HG03558 (cell line): Measurements from ENCODE around the gene GLUD1.
"Not testable (repeated sequence)": the region's sequence is repeated elsewhere in the genome, so short reads cannot be mapped to it uniquely, and the experiment has no call there.

Experiments
- ATAC-seq: cut with Tn5 transposase; IDR thresholded peaks from one replicate; pipeline ENCODE4 v1.9.1; 2021; ENCODE audit warnings: moderate number of reproducible peaks; ENCODE audit not compliant: unreplicated experiment; ENCODE audit errors: extremely low read depth

The GLUD1 gene

GRCh38 chr10:87094373-87095235 lies at the start of gene GLUD1, which contains the start of gene SHLD2:
GLUD1 (minus strand) TSS chr10:87094843; CDS start chr10:87094769, 74 bp downstream.
SHLD2 (plus strand) TSS chr10:87095206; CDS start chr10:87151355, 56,149 bp downstream.
- peak; percentile 47 for ATAC-seq

- ATAC-seq: not testable (repeated sequence)
Measured at GRCh38 chr10:87143109-87143418, 48.4 kb upstream of the GLUD1 start.

DNA sequence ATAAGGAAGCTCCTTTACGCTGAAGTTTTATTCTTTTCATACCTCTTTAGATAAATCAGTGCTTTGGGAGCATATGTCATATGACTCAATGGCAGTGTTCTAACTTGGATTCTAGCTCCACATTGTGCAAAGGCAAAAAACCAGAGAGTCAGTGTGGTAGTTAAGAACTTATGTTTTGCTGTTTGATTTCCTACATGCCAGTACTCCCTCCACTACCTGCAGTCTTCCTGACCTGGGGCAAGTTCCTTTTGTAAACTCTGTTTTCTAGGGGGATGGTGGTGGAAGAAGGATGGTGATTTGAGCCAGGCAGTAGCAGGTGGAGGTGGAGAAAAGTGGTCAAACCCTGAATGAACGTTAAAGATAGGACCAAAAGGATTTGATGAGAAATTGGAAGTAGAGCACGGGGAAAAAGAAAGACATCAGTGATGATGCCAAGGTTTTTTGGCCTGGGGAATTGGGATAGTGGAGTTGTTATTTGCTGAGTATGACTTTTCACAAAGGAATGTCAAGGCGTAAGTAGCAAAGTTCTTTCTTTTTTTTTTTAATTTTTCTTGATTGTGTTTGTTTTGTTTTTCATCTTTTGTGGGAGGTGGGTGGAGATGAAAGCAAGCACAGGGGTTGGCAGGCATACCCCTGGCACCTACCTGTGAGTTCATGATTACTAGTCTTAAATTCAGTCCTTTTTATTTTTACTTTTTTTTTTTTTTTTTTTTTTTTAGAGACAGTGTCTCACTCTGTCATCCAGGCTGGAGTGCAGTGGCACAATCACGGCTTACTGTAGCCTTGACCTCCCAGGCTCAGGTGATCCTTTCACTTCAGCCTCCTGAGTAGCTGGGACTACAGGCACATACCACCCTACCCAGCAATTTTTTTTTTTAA lies 47.8 kb upstream of the GLUD1 start:
- not testable (repeated sequence) for ATAC-seq

GRCh38 chr10:87137478-87137877 lies 42.8 kb upstream of the GLUD1 start:
- ATAC-seq: not testable (repeated sequence)

GRCh38 chr10:87134440-87134839 lies 39.8 kb upstream of the GLUD1 start:
- not testable (repeated sequence) for ATAC-seq

GRCh38 chr10:87133936-87134335 lies 39.3 kb upstream of the GLUD1 start:
- not testable (repeated sequence) for ATAC-seq

GRCh38 chr10:87132176-87132575 lies 37.5 kb upstream of the GLUD1 start:
- not testable (repeated sequence) for ATAC-seq

DNA sequence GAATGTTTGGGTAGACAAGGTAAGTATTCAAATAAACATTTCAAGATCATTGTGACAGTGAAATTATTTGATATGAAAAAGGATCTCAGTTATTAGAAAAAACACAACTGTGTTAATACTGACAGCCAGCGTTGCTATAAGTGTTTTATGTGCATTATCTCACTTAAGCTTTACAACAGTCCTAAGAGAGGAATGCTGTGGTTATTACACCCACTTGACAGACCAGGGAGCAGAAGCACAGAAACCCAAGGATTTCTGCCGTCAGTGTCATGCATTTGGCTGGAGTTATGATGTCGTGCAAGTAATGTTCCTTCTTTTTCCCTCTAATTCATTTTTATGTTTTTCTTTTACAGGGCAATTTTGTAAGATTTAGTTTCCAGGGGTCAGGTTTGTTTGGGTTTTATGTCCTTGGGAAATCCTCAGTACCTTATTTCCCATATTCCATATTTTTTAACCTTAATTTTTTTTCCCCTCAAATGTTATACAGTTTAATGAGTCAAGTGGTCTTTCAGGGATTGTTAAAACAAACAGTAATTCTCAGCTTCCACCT lies 33.0 kb upstream of the GLUD1 start:
- not testable (repeated sequence) for ATAC-seq

GRCh38 chr10:87127048-87127447 lies 32.4 kb upstream of the GLUD1 start:
- ATAC-seq: not testable (repeated sequence)

- not testable (repeated sequence) for ATAC-seq
Measured at GRCh38 chr10:87123351-87123750, 28.7 kb upstream of the GLUD1 start.

DNA sequence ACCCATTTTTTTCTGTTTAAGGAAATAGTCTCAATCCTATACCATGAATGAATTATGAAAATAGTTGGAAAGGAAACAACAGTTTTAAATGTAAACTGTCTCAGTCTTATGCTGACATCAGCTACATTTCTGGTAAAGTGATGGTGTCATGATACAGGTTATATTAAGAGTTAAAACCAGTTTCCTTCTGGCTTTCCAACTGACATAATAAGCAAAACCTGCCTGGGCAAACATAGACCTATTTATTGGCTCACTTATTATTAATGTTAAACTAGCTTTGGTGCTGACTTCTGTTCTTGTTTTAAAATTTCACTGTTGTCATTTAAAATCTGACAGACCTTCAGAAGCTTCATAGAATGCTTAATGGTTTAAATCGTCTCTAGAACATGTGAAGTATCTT lies 24.4 kb upstream of the GLUD1 start:
- not testable (repeated sequence) for ATAC-seq

GRCh38 chr10:87118122-87118521 lies 23.5 kb upstream of the GLUD1 start:
- ATAC-seq: not testable (repeated sequence)

DNA sequence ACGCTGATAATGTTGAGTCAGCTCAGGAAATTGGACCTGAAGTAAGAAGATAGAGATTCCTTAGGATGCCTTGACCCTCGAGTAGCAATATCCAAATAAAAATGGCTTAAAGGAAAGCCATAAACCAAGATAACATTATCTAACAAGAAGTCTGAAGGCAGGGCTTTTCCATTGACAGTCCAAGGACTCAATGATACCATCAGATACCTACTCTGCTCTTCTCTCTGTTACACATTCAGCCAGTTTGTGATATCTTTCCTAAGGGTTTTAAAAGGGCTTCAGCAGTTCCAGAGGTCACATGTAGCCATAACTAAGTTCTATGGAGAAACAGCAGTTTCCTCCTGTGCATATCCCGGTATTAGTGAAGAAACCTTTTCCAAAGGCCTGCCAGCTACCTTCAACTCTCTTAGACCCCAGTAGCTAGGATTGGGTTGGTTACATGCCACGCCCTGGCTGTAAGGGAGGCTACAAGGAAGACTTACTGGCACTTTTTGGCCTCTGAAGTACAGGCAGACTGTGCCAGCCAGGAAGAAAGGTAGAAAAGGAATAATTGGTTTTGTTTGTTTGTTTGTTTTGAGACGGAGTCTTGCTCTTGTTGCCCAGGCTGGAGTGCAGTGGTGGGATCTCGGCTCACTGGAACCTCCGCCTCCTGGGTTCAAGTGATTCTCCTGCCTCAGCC lies 10.9 kb upstream of the GLUD1 start:
- ATAC-seq: no peak

DNA sequence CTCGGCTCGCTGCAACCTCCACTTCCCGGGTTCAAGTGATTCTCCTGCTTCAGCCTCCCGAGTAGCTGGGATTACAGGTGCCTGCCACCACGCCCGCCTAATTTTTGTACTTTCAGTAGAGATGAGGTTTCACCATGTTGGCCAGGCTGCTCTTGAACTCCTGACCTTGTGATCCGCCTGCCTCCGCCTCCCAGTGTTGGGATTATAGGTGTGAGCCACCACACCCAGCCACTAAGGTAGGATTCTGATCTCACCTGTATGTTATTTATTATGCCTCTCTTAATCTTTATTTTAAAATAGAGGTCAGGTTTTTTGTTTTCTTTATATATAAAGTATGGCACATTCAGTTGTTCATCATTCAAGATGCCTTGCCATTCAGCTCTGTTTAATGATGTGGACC lies 10.1 kb upstream of the GLUD1 start:
- ATAC-seq: not testable (repeated sequence)

GRCh38 chr10:87101996-87102395 lies 7.4 kb upstream of the GLUD1 start:
- no peak for ATAC-seq

DNA sequence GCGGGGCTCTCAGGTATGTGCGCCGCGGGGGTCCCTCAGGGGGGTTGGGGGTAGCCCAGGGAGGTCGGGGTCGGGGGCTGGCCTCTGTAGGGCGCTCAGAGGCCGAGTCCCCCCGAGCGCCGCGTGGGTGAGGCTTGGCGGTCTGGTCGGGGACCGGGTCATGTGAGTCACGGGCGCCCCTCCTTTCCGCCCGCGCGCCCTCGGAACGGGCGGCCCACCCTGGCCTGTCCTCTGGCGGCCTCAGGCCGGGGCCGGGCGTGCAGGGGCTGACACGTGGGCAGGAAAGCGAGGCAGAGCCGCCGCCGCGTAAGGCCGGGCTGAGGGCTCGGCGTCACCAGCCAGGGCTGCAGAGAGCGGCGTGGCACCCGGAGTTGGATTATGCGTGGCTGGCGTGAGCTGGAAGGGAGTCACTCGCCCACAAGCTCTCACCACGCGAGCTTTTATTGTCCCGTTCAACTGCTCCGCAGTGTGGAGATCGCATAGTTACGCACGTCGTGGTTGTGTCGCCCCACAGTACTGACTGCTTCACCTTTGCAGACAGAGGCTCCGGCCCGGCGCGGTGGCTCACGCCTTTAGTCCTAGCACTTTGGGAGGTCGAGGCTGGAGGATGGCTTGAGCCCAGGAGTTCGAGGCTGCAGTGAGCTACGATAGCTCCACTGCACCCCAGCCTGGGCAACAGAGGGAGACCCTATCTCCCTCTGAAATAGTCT lies 748 bp upstream of the GLUD1 start:
- ATAC-seq: peak; percentile 36

GRCh38 chr10:87093632-87094372 lies 841 bp downstream of the GLUD1 start:
- ATAC-seq: no peak

- no peak for ATAC-seq
Measured at GRCh38 chr10:87092861-87093631, 1.6 kb downstream of the GLUD1 start.
